Activated CD4-positive, alpha-beta memory T cell treated with anti-CD3 and anti-CD28 coated beads for 36 hours (primary cell): ENCODE measurements around the gene ZNF57. TPM values are rescaled to one million over a fixed set of nuclear protein-coding genes. Genes with fewer than 3 reads are reported as not detected.
A peak's percentile ranks its signal among the peaks of the same experiment; 100 is the strongest.

Source experiments
- CTCF ChIA-PET: fragments of 350-600 bp; sonication (Branson Sonifier 250); formaldehyde crosslinking; loops from one replicate; lab custom pipeline; 2021; ENCODE audit warnings: antibody characterized with exemption, inconsistent platforms; lab: Charles Lee
- POLR2A ChIA-PET: fragments of 350-600 bp; sonication (Branson Sonifier 250); formaldehyde crosslinking; loops from one replicate; lab custom pipeline; 2021; ENCODE audit warnings: antibody characterized with exemption; lab: Charles Lee
- DNase-seq: peaks from one replicate; pipeline ENCODE4 v3.0.0-alpha.2; 2020
- H3K27ac Mint-ChIP-seq: one replicate; pipeline ENCODE4 v1.8.0; 2021; ENCODE audit warnings: mixed read lengths
- H3K27me3 Mint-ChIP-seq: one replicate; pipeline ENCODE4 v1.8.0; 2021; ENCODE audit warnings: mixed read lengths
- H3K36me3 Mint-ChIP-seq: one replicate; pipeline ENCODE4 v1.8.0; 2021; ENCODE audit warnings: mixed read lengths
- H3K4me1 Mint-ChIP-seq: one replicate; pipeline ENCODE4 v1.8.0; 2021; ENCODE audit warnings: low read depth, mixed read lengths
- H3K4me3 Mint-ChIP-seq: one replicate; pipeline ENCODE4 v1.8.0; 2021; ENCODE audit warnings: mild to moderate bottlenecking, mixed read lengths
- H3K9me3 Mint-ChIP-seq: one replicate; pipeline ENCODE4 v1.8.0; 2021; ENCODE audit warnings: mixed read lengths
- intact Hi-C: fragments of 100-400 bp; cut with micrococcal nuclease; formaldehyde crosslinking; loops from one replicate; pipeline ENCODE4 v1.15.1; 2023
- total RNA-seq, 2 experiments: library from RNA; stranded (reverse); gene quantifications; one replicate each; pipeline ENCODE4 v1.2.3, GENCODE V29; 2021

The ZNF57 gene
- 1 to 10 TPM; 6.7 to 8.3 TPM for total RNA-seq

- H3K36me3 Mint-ChIP-seq, result peaks cover 2% of the 10 kb centered on the region
- DNase-seq, result peak; percentile 99
- peaks cover 20% of the 10 kb centered on the region for H3K4me1 Mint-ChIP-seq
- H3K9me3 Mint-ChIP-seq, result peaks cover 22% of the 10 kb centered on the region
- H3K27ac Mint-ChIP-seq, result peak within 1 kb of the TSS; percentile 84
- H3K27me3 Mint-ChIP-seq, result no peaks in the 10 kb centered on the region
- peak within 1 kb of the TSS; percentile 98 for H3K4me3 Mint-ChIP-seq
- ChIA-PET POLR2A (interaction anchor here (0.7 to 1.9 kb wide), 4 partner anchors 8 to 135 kb away, joined by 3 to 14 read pairs (median 4); no protein-coding TSS in a partner anchor), CTCF (interaction anchor here (0.6 to 1.4 kb wide), 8 partner anchors 12 to 384 kb away, joined by 3 to 8 read pairs (median 4); partner anchors contain the start of gene ZNF555)
- intact Hi-C loops, result loop anchor here (1.0 to 5.0 kb wide), 4 partner anchors 12 to 115 kb away; partner anchors contain the start of genes THOP1, ZNF555 and ZNF77
These were observed at the start of gene ZNF57 for GRCh38 chr19:2900296-2901252. TSS of gene ZNF57 (plus strand) at chr19:2900928. CDS start at chr19:2901046, 118 bp downstream.

GRCh38 chr19:2852598-2852997, 48.1 kb upstream of the ZNF57 start:
- H3K4me1 Mint-ChIP-seq, result peaks cover 30% of the 10 kb centered on the region
- no peak for DNase-seq
- ChIA-PET POLR2A (interaction anchor here (0.7 kb wide), 1 partner anchor 7 kb away, joined by 3 read pairs; no protein-coding TSS in a partner anchor), CTCF (no interaction called here)
- no peak overlapping the region for H3K4me3 Mint-ChIP-seq
- no peaks in the 10 kb centered on the region for H3K27me3 Mint-ChIP-seq
- H3K36me3 Mint-ChIP-seq, result peaks cover 58% of the 10 kb centered on the region
- intact Hi-C loops, result no loop called here
- H3K9me3 Mint-ChIP-seq, result peaks cover 62% of the 10 kb centered on the region
- H3K27ac Mint-ChIP-seq, result no peak overlapping the region

GRCh38 chr19:2853015-2853606, 47.6 kb upstream of the ZNF57 start:
- Mint-ChIP-seq H3K36me3 (peaks cover 57% of the 10 kb centered on the region), H3K27me3 (no peaks in the 10 kb centered on the region), H3K4me1 (peaks cover 30% of the 10 kb centered on the region), H3K9me3 (peaks cover 62% of the 10 kb centered on the region), H3K4me3 (no peak overlapping the region), H3K27ac (no peak overlapping the region)
- ChIA-PET POLR2A (interaction anchor here (0.7 kb wide), 1 partner anchor 8 kb away, joined by 3 read pairs; no protein-coding TSS in a partner anchor), CTCF (interaction anchor here (0.7 kb wide), 1 partner anchor 12 kb away, joined by 3 read pairs; the partner anchor contains the start of gene ZNF555)
- DNase-seq, result no peak
- intact Hi-C loops, result no loop called here

- POLR2A ChIA-PET, result no interaction called here
- peaks cover 55% of the 10 kb centered on the region for H3K36me3 Mint-ChIP-seq
These were observed 45.9 kb upstream of the ZNF57 start for GRCh38 chr19:2854849-2855248.

GRCh38 chr19:2856457-2857050, 44.2 kb upstream of the ZNF57 start:
- POLR2A ChIA-PET, result interaction anchor here (1.8 kb wide), 1 partner anchor 78 kb away, joined by 5 read pairs; no protein-coding TSS in a partner anchor
- peaks cover 40% of the 10 kb centered on the region for H3K36me3 Mint-ChIP-seq
- no peak overlapping the region for H3K4me3 Mint-ChIP-seq
- H3K4me1 Mint-ChIP-seq, result peaks cover 17% of the 10 kb centered on the region
- intact Hi-C loops, result no loop called here
- no peaks in the 10 kb centered on the region for H3K27me3 Mint-ChIP-seq
- H3K27ac Mint-ChIP-seq, result peak overlapping the region; percentile 64
- DNase-seq, result no peak
- CTCF ChIA-PET, result interaction anchor here (0.9 to 1.3 kb wide), 3 partner anchors 15 to 179 kb away, joined by 3 to 5 read pairs (median 3); partner anchors contain the start of gene ZNF555
- peaks cover 46% of the 10 kb centered on the region for H3K9me3 Mint-ChIP-seq

More at GRCh38 chr19:2854849-2855248, 45.9 kb upstream of the ZNF57 start:
- CTCF ChIA-PET, result no interaction called here
- H3K4me1 Mint-ChIP-seq, result peaks cover 27% of the 10 kb centered on the region
- H3K27me3 Mint-ChIP-seq, result no peaks in the 10 kb centered on the region
- peaks cover 60% of the 10 kb centered on the region for H3K9me3 Mint-ChIP-seq
- intact Hi-C loops, result no loop called here
- H3K27ac Mint-ChIP-seq, result no peak overlapping the region
- DNase-seq, result no peak
- H3K4me3 Mint-ChIP-seq, result no peak overlapping the region

GRCh38 chr19:2858864-2859263, 41.9 kb upstream of the ZNF57 start:
- ChIA-PET CTCF (interaction anchor here (1.0 kb wide), 1 partner anchor 18 kb away, joined by 4 read pairs; the partner anchor contains the start of gene ZNF555), POLR2A (no interaction called here)
- H3K4me1 Mint-ChIP-seq, result peaks cover 17% of the 10 kb centered on the region
- H3K36me3 Mint-ChIP-seq, result peaks cover 17% of the 10 kb centered on the region
- H3K9me3 Mint-ChIP-seq, result peaks cover 23% of the 10 kb centered on the region
- intact Hi-C loops, result no loop called here
- H3K27me3 Mint-ChIP-seq, result no peaks in the 10 kb centered on the region
- H3K4me3 Mint-ChIP-seq, result no peak overlapping the region
- no peak for DNase-seq
- no peak overlapping the region for H3K27ac Mint-ChIP-seq

GRCh38 chr19:2863816-2864215, 36.9 kb upstream of the ZNF57 start:
- Mint-ChIP-seq H3K9me3 (no peaks in the 10 kb centered on the region), H3K36me3 (no peaks in the 10 kb centered on the region), H3K4me3 (no peak overlapping the region), H3K27me3 (peaks cover 5% of the 10 kb centered on the region), H3K27ac (no peak overlapping the region), H3K4me1 (no peaks in the 10 kb centered on the region)
- no peak for DNase-seq
- CTCF ChIA-PET, result no interaction called here
- POLR2A ChIA-PET, result no interaction called here
- intact Hi-C loops, result no loop called here

- intact Hi-C loops, result no loop called here
- no peak for DNase-seq
- no peak overlapping the region for H3K4me3 Mint-ChIP-seq
- ChIA-PET CTCF (no interaction called here), POLR2A (no interaction called here)
- no peak overlapping the region for H3K27ac Mint-ChIP-seq
- H3K27me3 Mint-ChIP-seq, result peaks cover 5% of the 10 kb centered on the region
- no peaks in the 10 kb centered on the region for H3K36me3 Mint-ChIP-seq
- H3K4me1 Mint-ChIP-seq, result no peaks in the 10 kb centered on the region
- no peaks in the 10 kb centered on the region for H3K9me3 Mint-ChIP-seq
These were observed 35.2 kb upstream of the ZNF57 start for GRCh38 chr19:2865334-2866100.

- Mint-ChIP-seq H3K36me3 (no peaks in the 10 kb centered on the region), H3K4me3 (no peak overlapping the region), H3K4me1 (no peaks in the 10 kb centered on the region), H3K27ac (no peak overlapping the region), H3K27me3 (peaks cover 5% of the 10 kb centered on the region), H3K9me3 (no peaks in the 10 kb centered on the region)
- intact Hi-C loops, result no loop called here
- CTCF ChIA-PET, result interaction anchor here (1.0 to 1.8 kb wide), 2 partner anchors 21 to 218 kb away, joined by 3 to 6 read pairs; no protein-coding TSS in a partner anchor
- POLR2A ChIA-PET, result no interaction called here
- DNase-seq, result no peak
These were observed 34.2 kb upstream of the ZNF57 start for GRCh38 chr19:2866495-2867024.

GRCh38 chr19:2867025-2867991, 33.4 kb upstream of the ZNF57 start, which contains the start of gene ZNF556:
TSS of gene ZNF556 (plus strand) at chr19:2867335. CDS start at chr19:2867422, 87 bp downstream.
- POLR2A ChIA-PET, result no interaction called here
- intact Hi-C loops, result no loop called here

More at GRCh38 chr19:2867025-2867991, 33.4 kb upstream of the ZNF57 start, which contains the start of gene ZNF556:
- peak; percentile 30 for DNase-seq
- no peaks in the 10 kb centered on the region for H3K36me3 Mint-ChIP-seq
- H3K4me3 Mint-ChIP-seq, result no peak within 1 kb of the TSS
- H3K27me3 Mint-ChIP-seq, result peaks cover 5% of the 10 kb centered on the region
- no peaks in the 10 kb centered on the region for H3K4me1 Mint-ChIP-seq
- no peaks in the 10 kb centered on the region for H3K9me3 Mint-ChIP-seq
- CTCF ChIA-PET, result interaction anchor here (1.0 to 1.8 kb wide), 2 partner anchors 20 to 219 kb away, joined by 3 to 6 read pairs; no protein-coding TSS in a partner anchor
- no peak within 1 kb of the TSS for H3K27ac Mint-ChIP-seq
